NCI-H2196 treated with DMSO at 0.1 percent for 48 hours (cell line): Measurements from ENCODE around the gene SLC6A19.
"Not testable (repeated sequence)": the region's sequence is repeated elsewhere in the genome, so short reads cannot be mapped to it uniquely, and the experiment has no call there.

Experiments
- DNase-seq: peaks from one replicate; lab custom pipeline; 2025; ENCODE audit not compliant: unreplicated experiment; lab: John Stamatoyannopoulos, UW

The SLC6A19 gene

GRCh38 chr5:1261643-1262042, 60.2 kb downstream of the SLC6A19 start:
- DNase-seq = no peak

GRCh38 chr5:1262381-1262780, 61.0 kb downstream of the SLC6A19 start:
- no peak for DNase-seq

GRCh38 chr5:1264211-1264610, 62.8 kb downstream of the SLC6A19 start:
- DNase-seq = no peak

- DNase-seq = no peak
Observed at GRCh38 chr5:1265026-1265425, 63.6 kb downstream of the SLC6A19 start.

GRCh38 chr5:1265461-1266455, 64.4 kb downstream of the SLC6A19 start:
- no peak for DNase-seq

- DNase-seq = no peak
Observed at GRCh38 chr5:1266791-1267190, 65.4 kb downstream of the SLC6A19 start.

GRCh38 chr5:1267464-1267863, 66.1 kb downstream of the SLC6A19 start:
- not testable (repeated sequence) for DNase-seq

- no peak for DNase-seq
Observed at GRCh38 chr5:1268056-1268455, 66.7 kb downstream of the SLC6A19 start.

- DNase-seq = no peak
Observed at GRCh38 chr5:1268666-1269065, 67.3 kb downstream of the SLC6A19 start.

GRCh38 chr5:1270426-1270825, 69.0 kb downstream of the SLC6A19 start:
- DNase-seq = no peak

- no peak for DNase-seq
Observed at GRCh38 chr5:1270933-1271914, 69.8 kb downstream of the SLC6A19 start.

- DNase-seq = no peak
Observed at GRCh38 chr5:1272201-1272600, 70.8 kb downstream of the SLC6A19 start.

- no peak for DNase-seq
Observed at GRCh38 chr5:1273745-1274144, 72.3 kb downstream of the SLC6A19 start.

- no peak for DNase-seq
Observed at GRCh38 chr5:1274471-1274870, 73.1 kb downstream of the SLC6A19 start.
